Ovary (tissue), 9 donors: ENCODE measurements around the gene PTDSS2. TPM values are rescaled to one million over a fixed set of nuclear protein-coding genes. Genes with fewer than 3 reads are reported as not detected.

Experiments used
- DNase-seq, 5 donors: peaks; one replicate each; pipeline ENCODE4 v3.0.0-alpha.2; 2019 to 2020
- H3K27ac ChIP-seq, 2 donors: fragments of 200-600 bp; one replicate each; pipeline versions ENCODE4 v1.5.1 to v1.8.0; 2019 to 2022
- H3K27me3 ChIP-seq: fragments of 200-600 bp; one replicate; pipeline ENCODE4 v1.8.0; 2022
- H3K36me3 ChIP-seq: fragments of 200-600 bp; sonication (generic); one replicate; pipeline ENCODE4 v1.5.1; 2019
- H3K4me1 ChIP-seq: one replicate; pipeline ENCODE4 v1.8.1; 2013; ENCODE audit warnings: mild to moderate bottlenecking, moderate library complexity; ENCODE audit not compliant: insufficient read depth
- H3K4me3 ChIP-seq: fragments of 200-600 bp; sonication (generic); one replicate; pipeline ENCODE4 v1.5.1; 2017
- H3K9me3 ChIP-seq, 2 donors: fragments of 200-600 bp in 1 of 2; sonication (generic) in 1 of 2; one replicate each; pipeline versions ENCODE4 v1.5.1 to v1.8.1; 2013 to 2019; ENCODE audit warnings: mild to moderate bottlenecking in 1 of 2, moderate library complexity in 1 of 2
- EP300 ChIP-seq: sonication (generic); formaldehyde crosslinking; IDR thresholded peaks from one replicate; pipeline ENCODE4 v1.6.1; 2017; ENCODE audit warnings: antibody characterized with exemption
- POLR2A ChIP-seq: fragments of 450-650 bp; IDR thresholded peaks from one replicate; pipeline ENCODE4 v1.6.1; 2017; ENCODE audit warnings: antibody characterized with exemption, mild to moderate bottlenecking, moderate library complexity
- WGBS, 3 donors: extraction: QIAGEN DNeasy Blood & Tissue Kit in 1 of 3; methylation state at CpG; one replicate each; pipeline versions ENCODE4 v1.1.5 to v1.1.7; 2013 to 2017; 5-methylcytosine and 5-hydroxymethylcytosine counted together
- intact Hi-C, 4 donors: fragments of 100-400 bp; cut with DNase I; formaldehyde crosslinking; loops; one replicate each; pipeline versions ENCODE4 v1.11.0 to v1.15.1; 2022 to 2023
- polyA plus RNA-seq, 2 donors: library from polyadenylated mRNA; stranded (reverse); fragments of 200-250 nt in 1 of 2; fragments of 350-450 nt in 1 of 2; fragmentation: Illumina TruSeq in 1 of 2; extraction: RNeasy Lipid Tissue Mini Kit (QIAGEN cat#74804) in 1 of 2; gene quantifications; one replicate each; pipeline ENCODE4 v1.2.3, GENCODE V29; 2013 to 2014
- total RNA-seq, 7 donors: library from RNA; depleted of rRNA in 2 of 7; stranded (reverse); fragments of >200 nt in 2 of 7; fragmentation: NEBNext Ultra II Directional in 3 of 7; extraction: Animal tissue kit (Norgen Biotek cat#: 25700) in 3 of 7; gene quantifications; one replicate each; pipeline versions ENCODE4 v1.1.0 to v1.2.4, GENCODE V29; 2016 to 2023
- TF ChIP-seq, protein P1 (sequence below), 3 donors: fragments of 450-650 bp in 2 of 3; fragments of 200-600 bp in 1 of 3; IDR thresholded peaks; one replicate each; pipeline versions ENCODE4 v1.5.1 to v1.8.0; 2016 to 2022; ENCODE audit warnings: antibody characterized with exemption in 3 of 3, mild to moderate bottlenecking in 1 of 3
- donor health status: DM: no; HTN: no; CAD: no; lungs with moderate emphysema.
- donor health status: DM: no; HTN: no; CAD: no.
- donor health status: Bipolar disorder and iron deficiency.
- donor health status: DM: yes; HTN: yes; CAD: no.
- donor health status: DM: no; HTN: no; CAD: no.
- donor health status: DM: yes; HTN: yes; CAD: no.

Gene PTDSS2
- total and polyA plus RNA-seq, 9 donors: 17.1 to 56.5 (median 38.8) TPM

DNA sequence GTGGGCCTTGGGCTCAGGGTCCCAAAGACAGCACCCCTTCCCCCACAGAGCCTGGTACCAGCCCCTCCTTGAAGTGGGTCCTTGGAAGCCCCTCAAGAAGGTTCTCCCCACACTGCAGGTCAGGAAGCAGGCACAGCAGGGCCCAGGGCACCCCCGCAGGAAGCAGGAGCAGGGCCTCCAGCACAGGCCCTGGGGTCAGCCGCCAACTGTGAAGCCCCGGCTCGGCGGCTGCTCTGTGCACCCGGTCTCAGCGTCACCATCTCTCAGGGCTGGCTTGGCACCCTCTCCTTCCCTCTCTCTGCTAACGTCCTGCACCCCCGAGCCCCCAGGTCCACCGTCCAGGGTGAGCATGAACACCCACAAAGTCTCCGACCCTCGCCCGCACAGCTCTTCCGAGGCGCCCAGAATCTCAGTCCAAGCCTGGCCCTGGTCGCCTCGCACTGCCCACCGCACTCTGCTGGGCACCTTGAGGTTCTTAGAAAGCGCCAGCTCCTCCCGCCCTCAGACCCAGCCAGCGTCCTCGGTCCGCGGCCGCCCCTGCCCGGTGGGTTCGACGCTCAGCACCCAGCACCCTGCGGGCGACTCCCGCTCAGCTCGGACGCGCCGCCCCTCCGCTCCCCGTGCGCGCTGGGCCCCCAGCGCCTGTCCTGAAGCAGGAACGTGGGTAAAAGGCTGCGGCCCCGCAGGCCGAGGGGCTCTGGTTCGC, 33.9 kb upstream of the PTDSS2 start:
- H3K27me3 ChIP-seq: no peaks in the 10 kb centered on the region
- H3K4me3 ChIP-seq: peak overlapping the region; percentile 33
- no peak overlapping the region for H3K27ac ChIP-seq
- no peaks in the 10 kb centered on the region for H3K36me3 ChIP-seq
- intact Hi-C loops: no loop called here
- no peaks in the 10 kb centered on the region for H3K9me3 ChIP-seq
- peaks cover 2% of the 10 kb centered on the region for H3K4me1 ChIP-seq
- 11 to 18% (median 14%) methylated on average over 38 to 45 of the region's 45 CpGs for WGBS, 3 donors
- DNase-seq: no peak
- TF ChIP-seq, protein P1, sequence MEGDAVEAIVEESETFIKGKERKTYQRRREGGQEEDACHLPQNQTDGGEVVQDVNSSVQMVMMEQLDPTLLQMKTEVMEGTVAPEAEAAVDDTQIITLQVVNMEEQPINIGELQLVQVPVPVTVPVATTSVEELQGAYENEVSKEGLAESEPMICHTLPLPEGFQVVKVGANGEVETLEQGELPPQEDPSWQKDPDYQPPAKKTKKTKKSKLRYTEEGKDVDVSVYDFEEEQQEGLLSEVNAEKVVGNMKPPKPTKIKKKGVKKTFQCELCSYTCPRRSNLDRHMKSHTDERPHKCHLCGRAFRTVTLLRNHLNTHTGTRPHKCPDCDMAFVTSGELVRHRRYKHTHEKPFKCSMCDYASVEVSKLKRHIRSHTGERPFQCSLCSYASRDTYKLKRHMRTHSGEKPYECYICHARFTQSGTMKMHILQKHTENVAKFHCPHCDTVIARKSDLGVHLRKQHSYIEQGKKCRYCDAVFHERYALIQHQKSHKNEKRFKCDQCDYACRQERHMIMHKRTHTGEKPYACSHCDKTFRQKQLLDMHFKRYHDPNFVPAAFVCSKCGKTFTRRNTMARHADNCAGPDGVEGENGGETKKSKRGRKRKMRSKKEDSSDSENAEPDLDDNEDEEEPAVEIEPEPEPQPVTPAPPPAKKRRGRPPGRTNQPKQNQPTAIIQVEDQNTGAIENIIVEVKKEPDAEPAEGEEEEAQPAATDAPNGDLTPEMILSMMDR (IDR thresholded peaks at IDR 0.05): no peak
- TF ChIP-seq EP300 (no peak), POLR2A (no peak)

DNA sequence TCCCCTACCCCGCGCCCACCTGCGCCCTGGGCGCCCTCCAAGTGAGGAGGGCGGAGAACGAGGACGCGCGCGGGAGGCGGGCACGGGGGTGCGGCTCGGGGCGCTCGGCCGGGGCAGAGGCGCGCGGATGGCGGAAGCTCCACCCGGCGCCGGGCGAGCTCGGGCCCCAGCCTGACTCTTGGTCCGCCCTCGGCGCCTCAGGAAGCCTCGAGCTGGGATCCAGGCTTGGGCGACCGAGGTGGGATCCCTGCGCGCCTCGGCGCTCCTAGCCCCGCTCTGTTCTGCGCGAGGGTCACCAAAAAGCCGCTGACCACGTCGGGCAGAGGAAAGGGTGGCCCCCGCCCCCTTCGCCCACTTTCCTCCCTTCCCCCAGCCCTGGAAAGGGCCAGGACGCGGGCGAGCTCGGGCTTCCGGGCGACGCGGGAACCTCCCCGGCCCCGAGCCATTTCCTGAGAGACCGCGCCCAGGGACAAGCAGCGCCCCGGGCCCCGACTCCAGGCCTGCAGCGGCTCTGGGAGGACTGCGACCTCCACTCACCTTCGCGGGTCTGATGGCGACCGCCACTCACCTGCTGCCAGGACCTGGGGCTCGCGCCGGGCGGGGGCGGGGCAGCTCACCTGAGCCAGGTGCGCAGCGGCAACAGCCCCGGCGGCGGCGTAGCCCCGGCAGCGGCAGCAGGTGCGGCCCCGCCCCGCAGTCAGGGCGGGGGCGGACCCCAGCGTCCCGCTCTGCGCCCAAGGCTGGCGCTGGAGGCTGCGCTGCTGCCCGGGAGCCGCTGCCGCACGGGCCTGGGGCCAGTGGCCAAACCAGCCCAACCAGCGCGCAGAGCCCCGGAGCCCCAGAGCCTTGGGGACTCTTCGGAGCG, 33.1 kb upstream of the PTDSS2 start:
- H3K27me3 ChIP-seq: no peaks in the 10 kb centered on the region
- DNase-seq: peak in 1 of 5 donors; percentile 24
- WGBS, 3 donors: 1 to 2% (median 2%) methylated on average over 30 to 97 of the region's 97 CpGs
- H3K36me3 ChIP-seq: no peaks in the 10 kb centered on the region
- TF ChIP-seq, protein P1 (IDR thresholded peaks at IDR 0.05): no peak
- TF ChIP-seq POLR2A (no peak), EP300 (no peak)
- peak overlapping the region; percentile 33 for H3K4me3 ChIP-seq
- H3K27ac ChIP-seq: no peak overlapping the region
- intact Hi-C loops: no loop called here
- H3K4me1 ChIP-seq: peaks cover 2% of the 10 kb centered on the region
- H3K9me3 ChIP-seq: no peaks in the 10 kb centered on the region

DNA sequence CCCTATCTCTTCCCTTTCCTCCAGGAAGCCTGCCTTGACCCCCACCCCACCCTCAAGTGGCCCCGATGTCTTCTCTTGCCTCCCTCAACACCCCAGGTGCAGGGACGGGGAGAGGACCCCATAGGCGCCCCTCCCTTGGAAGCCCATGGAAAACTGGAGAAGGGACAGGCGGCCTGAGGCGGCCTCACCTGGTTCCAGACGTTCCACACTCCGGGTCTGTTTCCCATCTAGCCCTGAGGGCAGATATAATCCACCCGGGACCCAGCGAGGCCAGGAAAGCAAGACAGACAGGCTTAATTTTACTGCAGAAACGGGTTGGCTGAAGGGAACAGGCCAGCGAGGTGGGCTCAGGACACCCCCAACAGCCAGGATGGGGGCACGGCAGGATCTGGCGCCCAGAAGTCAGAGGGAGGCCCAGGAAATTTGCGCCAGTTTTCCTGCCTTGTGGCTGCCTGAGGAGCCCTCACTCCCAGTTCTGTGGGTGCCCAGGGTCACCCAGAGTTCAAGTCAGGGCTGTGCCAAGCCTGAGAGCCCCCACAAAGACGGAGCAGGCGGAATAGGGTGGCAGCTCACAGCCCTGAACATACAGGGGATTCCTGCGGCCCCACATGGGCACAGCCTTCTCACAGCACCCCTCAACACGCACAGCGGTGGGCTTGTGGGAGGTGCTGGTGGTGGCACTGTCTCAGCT, 32.3 kb upstream of the PTDSS2 start:
- no peak overlapping the region for H3K27ac ChIP-seq

More for the DNA sequence above, 32.3 kb upstream of the PTDSS2 start:
- intact Hi-C loops: no loop called here
- H3K36me3 ChIP-seq: no peaks in the 10 kb centered on the region
- TF ChIP-seq EP300 (no peak), POLR2A (no peak)
- TF ChIP-seq, protein P1 (IDR thresholded peaks at IDR 0.05): no peak
- H3K4me1 ChIP-seq: peaks cover 2% of the 10 kb centered on the region
- no peaks in the 10 kb centered on the region for H3K9me3 ChIP-seq
- 51 to 56% (median 53%) methylated on average over 19 of the region's 19 CpGs for WGBS, 3 donors
- H3K4me3 ChIP-seq: no peak overlapping the region
- H3K27me3 ChIP-seq: no peaks in the 10 kb centered on the region
- no peak for DNase-seq
